ENCODE measurements around the gene CTDSP1.

The CTDSP1 gene

DNA sequence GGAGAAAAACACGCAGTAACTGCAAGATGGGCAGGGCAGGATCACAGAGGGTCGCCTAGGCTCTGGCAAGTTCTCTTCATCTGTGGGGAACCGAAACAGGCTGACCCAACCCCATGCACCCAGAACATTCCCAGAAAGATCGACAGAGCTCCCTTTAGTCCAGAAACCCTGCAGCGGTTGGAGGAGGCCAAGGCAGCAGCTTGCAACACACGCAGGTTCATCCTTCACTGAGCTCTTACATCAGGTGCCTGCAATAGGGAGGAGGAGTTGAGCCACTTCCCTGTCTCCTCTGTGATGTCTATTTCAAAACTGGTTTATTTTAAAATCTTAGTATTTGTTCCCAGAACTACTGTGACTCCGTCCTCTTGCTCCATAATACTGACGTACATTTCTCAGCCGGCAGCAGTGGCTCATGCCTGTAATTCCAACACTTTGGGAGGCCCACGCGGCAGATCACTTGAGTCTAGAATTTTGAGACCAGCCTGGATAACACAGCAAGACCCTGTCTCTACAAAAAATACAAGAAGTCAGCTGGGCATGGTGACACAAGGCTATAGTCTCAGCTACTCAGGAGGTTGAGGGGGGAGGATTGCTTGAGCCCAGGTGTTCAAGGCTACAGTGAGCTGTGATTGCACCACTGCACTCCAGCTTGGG, 29.1 kb upstream of the CTDSP1 start:
- Mint-ChIP-seq H3K4me3 (no peak overlapping the region), H3K27ac (no peak overlapping the region)

DNA sequence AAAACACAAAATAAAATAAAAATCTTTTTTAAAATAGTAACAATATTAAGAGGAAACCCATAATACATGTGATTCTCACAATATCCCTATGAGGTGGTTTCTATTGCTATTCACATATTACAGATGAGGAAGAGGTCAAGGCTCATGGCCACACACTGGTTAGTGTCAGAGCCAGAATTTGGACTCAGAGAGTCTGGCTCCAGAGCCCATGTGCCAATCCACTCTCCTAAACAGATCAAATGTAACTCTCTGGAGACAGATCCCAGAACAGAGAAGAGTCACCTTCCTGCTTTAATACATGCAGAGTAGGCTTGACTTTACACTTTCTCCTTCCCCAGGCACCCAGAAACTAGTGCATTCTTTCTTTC, 27.7 kb upstream of the CTDSP1 start:
- peaks cover 23% of the 10 kb centered on the region for H3K4me1 Mint-ChIP-seq
- no peak overlapping the region for H3K27ac Mint-ChIP-seq
- peaks cover 0 to 2% of the 10 kb centered on the region in 2 donors for H3K9me3 Mint-ChIP-seq
- H3K4me3 Mint-ChIP-seq, result no peak overlapping the region
- DNase-seq (no peak), ATAC-seq (no peak)
- no peaks in the 10 kb centered on the region for H3K27me3 Mint-ChIP-seq

More for the DNA sequence above, 29.1 kb upstream of the CTDSP1 start:
- DNase-seq (no peak), ATAC-seq (no peak)
- no peaks in the 10 kb centered on the region for H3K27me3 Mint-ChIP-seq
- H3K9me3 Mint-ChIP-seq, result peaks cover 0 to 6% of the 10 kb centered on the region in 2 donors
- H3K4me1 Mint-ChIP-seq, result peaks cover 26% of the 10 kb centered on the region

DNA sequence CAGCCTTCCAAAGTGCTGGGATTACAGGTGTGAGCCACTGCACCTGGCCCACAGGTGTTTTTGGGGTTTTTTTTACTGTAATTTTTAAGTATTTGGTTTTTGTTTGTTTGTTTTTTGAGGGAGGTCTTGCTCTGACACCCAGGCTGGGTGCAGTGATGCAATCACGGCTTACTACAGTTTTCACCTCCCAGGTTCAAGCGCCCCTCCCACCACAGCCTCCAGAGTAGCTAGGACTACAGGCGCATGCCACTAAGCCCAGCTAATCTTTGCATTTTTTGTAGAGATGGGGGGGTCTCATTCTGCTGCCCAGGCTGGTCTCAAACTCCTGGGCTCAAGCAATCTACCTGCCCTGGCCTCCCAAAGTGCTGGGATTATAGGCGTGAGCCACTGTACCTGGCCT, 24.9 kb upstream of the CTDSP1 start:
- no peak for ATAC-seq
- Mint-ChIP-seq H3K4me1 (peaks cover 7% of the 10 kb centered on the region), H3K27me3 (no peaks in the 10 kb centered on the region), H3K4me3 (no peak overlapping the region), H3K27ac (no peak overlapping the region), H3K9me3 (no peaks in the 10 kb centered on the region)
- no peak for DNase-seq

DNA sequence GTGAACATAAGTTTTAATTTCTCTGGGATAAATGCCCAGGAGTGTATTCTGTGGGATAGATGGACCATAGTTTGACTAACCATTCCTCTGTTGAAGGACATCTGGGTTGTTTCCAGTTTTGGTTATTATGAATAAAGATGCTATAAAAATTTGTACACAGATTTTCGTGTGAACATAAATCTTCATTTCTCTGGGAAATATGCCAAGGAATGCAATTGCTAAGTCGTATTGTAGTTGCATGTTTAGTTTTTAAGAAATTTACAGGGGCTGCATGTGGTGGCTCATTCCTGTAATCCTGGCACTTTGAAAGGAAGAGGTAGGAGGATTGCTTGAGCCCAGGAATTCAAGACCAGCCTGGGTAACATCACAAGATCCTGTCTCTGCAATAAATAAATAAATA, 24.5 kb upstream of the CTDSP1 start:
- Mint-ChIP-seq H3K4me1 (peaks cover 6% of the 10 kb centered on the region), H3K27me3 (no peaks in the 10 kb centered on the region), H3K27ac (no peak overlapping the region), H3K4me3 (no peak overlapping the region), H3K9me3 (no peaks in the 10 kb centered on the region)
- no peak for DNase-seq
- ATAC-seq, result no peak

DNA sequence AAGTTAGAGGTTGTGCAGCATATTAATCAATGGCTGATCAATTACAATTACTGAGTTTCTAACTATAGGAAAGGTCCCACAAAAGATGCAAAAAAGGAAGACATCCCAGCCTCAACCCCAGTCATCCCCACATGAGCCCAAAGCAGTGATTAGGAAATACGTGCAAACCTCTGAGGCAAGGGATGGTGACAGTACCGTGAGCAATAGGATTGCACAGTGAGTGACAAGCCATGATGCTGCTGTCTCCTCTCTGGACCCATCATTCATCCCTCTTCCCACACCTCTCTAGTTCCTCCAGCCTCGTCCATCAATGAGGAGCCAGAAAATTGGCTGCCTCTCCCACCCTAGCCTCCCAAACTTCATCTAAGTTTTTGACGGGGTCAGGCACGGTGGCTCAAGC, 21.6 kb upstream of the CTDSP1 start:
- H3K4me1 Mint-ChIP-seq, result peaks cover 5% of the 10 kb centered on the region
- no peak overlapping the region for H3K27ac Mint-ChIP-seq
- DNase-seq (no peak), ATAC-seq (no peak)
- H3K9me3 Mint-ChIP-seq, result no peaks in the 10 kb centered on the region
- no peak overlapping the region for H3K4me3 Mint-ChIP-seq
- H3K27me3 Mint-ChIP-seq, result no peaks in the 10 kb centered on the region

DNA sequence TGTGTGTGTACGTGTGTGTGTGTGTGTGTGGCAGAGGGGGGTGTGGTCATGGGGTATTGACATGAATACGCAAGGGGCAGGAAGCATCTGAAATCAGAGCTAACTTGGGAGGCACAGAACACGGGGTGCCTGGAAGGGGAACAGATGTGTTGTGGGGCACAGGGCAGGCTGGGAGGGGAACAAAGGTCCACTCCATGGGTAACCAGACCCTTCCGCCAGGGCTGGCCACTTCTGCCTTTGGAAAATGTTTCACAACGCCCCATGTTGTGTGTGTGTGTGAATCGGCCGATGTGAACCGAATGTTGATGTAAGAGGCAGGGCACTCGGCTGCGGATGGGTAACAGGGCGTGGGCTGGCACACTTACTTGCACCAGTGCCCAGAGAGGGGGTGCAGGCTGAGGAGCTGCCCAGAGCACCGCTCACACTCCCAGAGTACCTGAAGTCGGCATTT, 17.7 kb upstream of the CTDSP1 start, which contains the start of gene SLC11A1:
Gene SLC11A1 (plus strand): TSS at position 358 of the 451 bp plus-strand sequence. CDS start 96 bp downstream, outside the sequence.
- ATAC-seq (peak; percentile 19), DNase-seq (no peak)
- no peak within 1 kb of the TSS for H3K27ac Mint-ChIP-seq
- H3K27me3 Mint-ChIP-seq, result peaks cover 2% of the 10 kb centered on the region
- no peak within 1 kb of the TSS for H3K4me3 Mint-ChIP-seq
- no peaks in the 10 kb centered on the region for H3K9me3 Mint-ChIP-seq
- peaks cover 10% of the 10 kb centered on the region for H3K4me1 Mint-ChIP-seq

DNA sequence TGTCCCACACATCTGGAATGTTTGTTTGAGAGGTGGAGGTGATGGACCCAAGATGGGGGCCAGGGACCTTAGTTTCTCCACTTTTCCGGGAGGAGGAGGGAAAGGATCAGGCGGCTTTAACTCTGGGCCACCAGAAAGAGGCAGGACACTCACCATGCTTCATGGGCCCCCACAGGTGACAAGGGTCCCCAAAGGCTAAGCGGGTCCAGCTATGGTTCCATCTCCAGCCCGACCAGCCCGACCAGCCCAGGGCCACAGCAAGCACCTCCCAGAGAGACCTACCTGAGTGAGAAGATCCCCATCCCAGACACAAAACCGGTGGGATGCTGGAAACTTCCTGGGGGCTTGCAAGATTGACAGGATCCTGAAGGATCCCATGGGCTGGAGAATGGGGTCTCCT, 16.9 kb upstream of the CTDSP1 start:
- ATAC-seq (no peak), DNase-seq (no peak)
- no peak overlapping the region for H3K27ac Mint-ChIP-seq
- H3K9me3 Mint-ChIP-seq, result no peaks in the 10 kb centered on the region
- H3K4me1 Mint-ChIP-seq, result peaks cover 19% of the 10 kb centered on the region
- no peak overlapping the region for H3K4me3 Mint-ChIP-seq
- H3K27me3 Mint-ChIP-seq, result peaks cover 8% of the 10 kb centered on the region

DNA sequence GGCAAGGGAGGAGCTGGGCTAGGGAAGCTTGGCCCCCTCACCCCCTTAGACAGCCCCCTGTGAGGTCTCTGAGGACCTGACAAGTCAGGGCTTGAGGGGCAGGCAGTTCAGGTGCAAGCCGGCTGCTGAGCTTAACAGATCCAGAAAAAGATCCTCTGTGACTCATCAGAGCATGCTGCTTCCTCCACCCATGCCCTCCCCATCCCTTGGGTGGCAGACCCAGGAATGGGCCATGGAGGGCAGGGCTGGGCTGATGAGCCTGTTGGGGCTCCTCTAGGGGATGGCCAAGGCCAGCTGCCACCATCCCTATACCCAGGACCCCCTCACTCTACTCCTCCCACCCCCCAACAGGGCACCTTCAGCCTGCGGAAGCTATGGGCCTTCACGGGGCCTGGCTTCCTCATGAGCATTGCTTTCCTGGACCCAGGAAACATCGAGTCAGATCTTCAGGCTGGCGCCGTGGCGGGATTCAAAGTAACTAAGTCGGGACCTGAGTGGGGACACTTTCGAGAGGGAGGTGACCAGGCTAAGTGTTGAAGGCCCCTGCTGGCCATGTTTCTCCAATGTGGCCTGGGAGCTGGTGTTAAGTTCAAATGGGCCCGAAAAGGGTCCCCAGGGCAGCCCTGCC, 15.7 kb upstream of the CTDSP1 start:
- DNase-seq, result no peak
- Mint-ChIP-seq H3K9me3 (no peaks in the 10 kb centered on the region), H3K27me3 (peaks cover 8% of the 10 kb centered on the region), H3K4me1 (peaks cover 21% of the 10 kb centered on the region), H3K27ac (peak overlapping the region in 1 of 2 donors; percentile 14), H3K4me3 (no peak overlapping the region)
- peak; percentile 13 for ATAC-seq

DNA sequence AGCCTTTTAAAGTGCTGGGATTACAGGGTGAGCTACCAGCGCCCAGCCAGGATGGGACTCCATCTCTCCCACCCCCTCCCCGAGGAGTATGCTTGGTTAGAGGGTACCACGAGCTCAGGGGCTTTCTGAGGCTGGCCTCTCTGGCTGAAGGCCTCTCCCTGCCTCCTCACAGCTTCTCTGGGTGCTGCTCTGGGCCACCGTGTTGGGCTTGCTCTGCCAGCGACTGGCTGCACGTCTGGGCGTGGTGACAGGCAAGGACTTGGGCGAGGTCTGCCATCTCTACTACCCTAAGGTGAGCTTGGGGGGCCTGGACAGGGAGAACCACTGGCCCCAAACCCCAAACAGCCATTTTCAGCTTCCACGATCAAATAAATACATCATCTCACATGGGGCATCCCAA, 14.7 kb upstream of the CTDSP1 start:
- H3K27me3 Mint-ChIP-seq, result peaks cover 8% of the 10 kb centered on the region
- DNase-seq (no peak), ATAC-seq (no peak)
- H3K4me3 Mint-ChIP-seq, result no peak overlapping the region
- peaks cover 21% of the 10 kb centered on the region for H3K4me1 Mint-ChIP-seq
- no peak overlapping the region for H3K27ac Mint-ChIP-seq
- no peaks in the 10 kb centered on the region for H3K9me3 Mint-ChIP-seq

DNA sequence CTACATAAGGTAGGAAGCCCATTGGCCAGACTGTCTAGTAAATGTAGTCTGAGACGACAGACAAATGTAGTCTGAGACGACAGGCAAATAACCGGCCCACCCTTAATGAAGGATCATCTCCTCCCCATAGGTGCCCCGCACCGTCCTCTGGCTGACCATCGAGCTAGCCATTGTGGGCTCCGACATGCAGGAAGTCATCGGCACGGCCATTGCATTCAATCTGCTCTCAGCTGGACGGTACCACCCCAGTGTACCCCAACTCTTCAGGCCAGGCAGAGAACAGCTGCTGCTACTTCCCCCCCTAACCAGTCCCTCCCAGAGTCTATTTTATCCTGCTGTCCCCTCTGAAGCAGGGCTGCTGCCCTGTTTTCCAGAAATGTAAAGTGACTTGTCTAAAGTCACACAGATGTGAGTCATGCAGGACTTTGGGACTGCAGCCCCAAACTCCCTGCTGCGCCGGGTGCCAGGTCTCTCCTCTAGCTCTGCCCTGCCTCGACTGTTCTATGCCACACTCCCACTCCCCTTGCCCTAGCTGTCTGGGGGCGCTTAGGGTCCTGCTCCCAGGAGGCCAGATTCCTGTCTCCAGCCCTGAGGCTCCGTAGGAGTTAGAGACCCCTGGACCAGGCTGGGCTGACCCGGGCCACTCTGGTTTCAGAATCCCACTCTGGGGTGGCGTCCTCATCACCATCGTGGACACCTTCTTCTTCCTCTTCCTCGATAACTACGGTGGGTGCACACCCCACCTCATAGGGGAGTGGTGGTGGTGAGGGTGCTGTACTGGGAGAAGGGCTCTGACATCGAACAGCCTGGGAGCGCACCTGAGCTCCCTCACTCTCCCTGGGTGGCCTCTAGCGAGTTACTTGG, 12.9 kb upstream of the CTDSP1 start:
- Mint-ChIP-seq H3K4me3 (peak overlapping the region; percentile 22 to 46), H3K27ac (peak overlapping the region; percentile 19 to 39), H3K27me3 (peaks cover 8% of the 10 kb centered on the region), H3K9me3 (no peaks in the 10 kb centered on the region), H3K4me1 (peaks cover 18% of the 10 kb centered on the region)
- ATAC-seq, result peak; percentile 37
- DNase-seq, result no peak

DNA sequence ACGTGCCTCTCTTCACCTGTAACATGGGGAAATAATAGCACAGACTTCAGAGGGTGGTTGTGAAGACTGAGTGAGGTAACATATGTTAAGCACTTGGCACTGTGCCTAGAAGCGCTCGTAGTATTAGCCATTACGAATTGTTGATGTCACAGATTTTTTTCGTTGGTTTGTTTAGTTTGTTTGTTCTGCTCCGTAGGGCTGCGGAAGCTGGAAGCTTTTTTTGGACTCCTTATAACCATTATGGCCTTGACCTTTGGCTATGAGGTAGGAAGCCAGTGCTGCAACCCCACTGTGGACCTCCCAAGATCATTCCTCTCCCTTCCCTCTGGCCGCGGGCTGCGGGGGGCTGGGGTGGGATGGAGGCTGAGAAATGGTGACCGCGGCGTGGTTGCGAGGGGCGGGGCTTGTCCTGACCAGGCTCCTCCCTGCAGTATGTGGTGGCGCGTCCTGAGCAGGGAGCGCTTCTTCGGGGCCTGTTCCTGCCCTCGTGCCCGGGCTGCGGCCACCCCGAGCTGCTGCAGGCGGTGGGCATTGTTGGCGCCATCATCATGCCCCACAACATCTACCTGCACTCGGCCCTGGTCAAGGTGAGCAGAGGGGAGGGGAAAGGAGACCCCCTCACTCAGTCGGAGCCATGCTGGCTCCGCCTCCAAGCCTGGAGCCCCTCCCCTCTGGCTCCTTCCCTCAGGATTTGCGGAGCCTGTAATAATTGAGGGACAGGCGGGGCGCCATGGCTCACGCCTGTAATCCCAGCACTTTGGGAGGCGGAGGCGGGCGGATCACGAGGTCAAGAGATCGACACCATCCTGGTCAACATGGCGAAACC, 12.1 kb upstream of the CTDSP1 start:
- ATAC-seq (peak; percentile 48), DNase-seq (no peak)
- H3K9me3 Mint-ChIP-seq, result no peaks in the 10 kb centered on the region
- H3K27me3 Mint-ChIP-seq, result peaks cover 8% of the 10 kb centered on the region
- H3K27ac Mint-ChIP-seq, result peak overlapping the region; percentile 19 to 39
- H3K4me3 Mint-ChIP-seq, result peak overlapping the region; percentile 22 to 46
- H3K4me1 Mint-ChIP-seq, result peaks cover 15% of the 10 kb centered on the region

DNA sequence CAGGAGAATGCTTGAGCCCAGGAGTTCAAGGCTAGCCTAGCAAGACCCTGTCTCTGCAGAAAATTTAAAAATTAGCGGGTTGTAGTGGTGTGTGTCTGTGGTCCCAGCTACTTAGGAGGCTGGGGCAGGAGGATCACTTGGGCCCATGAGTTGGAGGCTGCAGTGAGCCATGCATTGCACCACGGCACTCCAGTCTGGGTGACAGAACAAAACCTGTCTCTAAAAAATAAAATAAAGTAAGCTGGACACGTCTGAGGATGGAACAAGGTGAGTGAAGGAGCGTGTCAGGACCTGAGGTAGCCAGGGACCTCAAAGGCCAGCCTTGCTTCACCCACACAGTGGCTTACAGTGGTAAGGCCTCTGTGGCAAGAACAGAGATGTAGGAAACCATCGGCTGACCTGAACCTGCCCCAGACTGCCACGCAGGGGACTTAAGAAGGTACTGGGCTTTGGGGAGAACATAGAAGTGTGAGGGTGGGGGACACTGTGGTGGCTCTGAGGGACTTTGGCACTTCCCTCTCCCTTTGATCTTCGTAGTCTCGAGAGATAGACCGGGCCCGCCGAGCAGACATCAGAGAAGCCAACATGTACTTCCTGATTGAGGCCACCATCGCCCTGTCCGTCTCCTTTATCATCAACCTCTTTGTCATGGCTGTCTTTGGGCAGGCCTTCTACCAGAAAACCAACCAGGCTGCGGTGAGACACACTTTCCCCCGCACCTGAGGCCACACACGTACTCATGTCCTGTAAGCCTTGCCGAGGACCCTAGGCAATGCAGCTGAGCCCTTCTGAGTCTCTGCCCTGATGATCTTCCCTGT, 10.1 kb upstream of the CTDSP1 start:
- Mint-ChIP-seq H3K4me3 (no peak overlapping the region), H3K9me3 (no peaks in the 10 kb centered on the region), H3K27me3 (peaks cover 8% of the 10 kb centered on the region), H3K4me1 (peaks cover 32% of the 10 kb centered on the region), H3K27ac (no peak overlapping the region)
- no peak for DNase-seq
- no peak for ATAC-seq

DNA sequence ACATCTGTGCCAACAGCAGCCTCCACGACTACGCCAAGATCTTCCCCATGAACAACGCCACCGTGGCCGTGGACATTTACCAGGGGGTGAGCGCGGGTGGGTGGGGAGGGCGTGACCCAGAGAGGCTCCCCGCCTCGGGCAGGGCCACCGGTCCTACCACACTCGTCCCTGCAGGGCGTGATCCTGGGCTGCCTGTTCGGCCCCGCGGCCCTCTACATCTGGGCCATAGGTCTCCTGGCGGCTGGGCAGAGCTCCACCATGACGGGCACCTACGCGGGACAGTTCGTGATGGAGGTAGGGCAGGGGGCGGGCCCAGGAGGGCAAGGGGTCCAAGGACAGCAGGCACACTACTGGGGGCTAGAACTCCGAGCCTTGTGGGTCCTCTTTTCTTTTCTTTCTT, 8.5 kb upstream of the CTDSP1 start:
- ATAC-seq, result no peak
- Mint-ChIP-seq H3K9me3 (no peaks in the 10 kb centered on the region), H3K27me3 (peaks cover 8% of the 10 kb centered on the region), H3K27ac (no peak overlapping the region), H3K4me3 (no peak overlapping the region), H3K4me1 (peaks cover 47% of the 10 kb centered on the region)
- DNase-seq, result no peak

DNA sequence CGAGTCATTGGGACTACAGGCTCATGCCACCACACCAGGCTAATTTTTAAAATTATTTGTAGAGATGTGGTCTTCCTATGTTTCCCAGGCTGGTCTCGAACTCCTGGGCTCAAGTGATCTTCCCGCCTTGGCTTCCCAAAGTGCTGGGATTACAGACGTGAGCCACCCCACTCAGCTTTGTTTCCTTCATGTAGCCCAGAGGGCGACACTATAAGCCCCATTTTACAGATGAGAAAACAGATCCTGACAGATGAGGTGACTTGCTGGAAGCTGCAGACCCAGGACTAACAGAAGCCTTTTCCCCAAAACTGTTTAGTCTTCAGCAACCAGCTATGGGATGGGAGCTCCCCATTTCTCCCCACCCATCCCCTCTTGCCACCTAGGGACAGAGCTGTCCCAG, 7.2 kb upstream of the CTDSP1 start:
- peaks cover 50% of the 10 kb centered on the region for H3K4me1 Mint-ChIP-seq
- H3K9me3 Mint-ChIP-seq, result no peaks in the 10 kb centered on the region
- H3K4me3 Mint-ChIP-seq, result no peak overlapping the region
- DNase-seq (no peak), ATAC-seq (no peak)
- peaks cover under 1% of the 10 kb centered on the region for H3K27me3 Mint-ChIP-seq
- H3K27ac Mint-ChIP-seq, result no peak overlapping the region
